Medulla oblongata (tissue), 1 donor: ENCODE data around the gene PER2.
"Not testable (repeated sequence)": the region's sequence is repeated elsewhere in the genome, so short reads cannot be mapped to it uniquely, and the experiment has no call there.

Experiments used
- DNase-seq: peaks from one replicate; pipeline ENCODE4 v3.0.0-alpha.2; 2015; ENCODE audit errors: extremely low spot score

The PER2 gene

DNA sequence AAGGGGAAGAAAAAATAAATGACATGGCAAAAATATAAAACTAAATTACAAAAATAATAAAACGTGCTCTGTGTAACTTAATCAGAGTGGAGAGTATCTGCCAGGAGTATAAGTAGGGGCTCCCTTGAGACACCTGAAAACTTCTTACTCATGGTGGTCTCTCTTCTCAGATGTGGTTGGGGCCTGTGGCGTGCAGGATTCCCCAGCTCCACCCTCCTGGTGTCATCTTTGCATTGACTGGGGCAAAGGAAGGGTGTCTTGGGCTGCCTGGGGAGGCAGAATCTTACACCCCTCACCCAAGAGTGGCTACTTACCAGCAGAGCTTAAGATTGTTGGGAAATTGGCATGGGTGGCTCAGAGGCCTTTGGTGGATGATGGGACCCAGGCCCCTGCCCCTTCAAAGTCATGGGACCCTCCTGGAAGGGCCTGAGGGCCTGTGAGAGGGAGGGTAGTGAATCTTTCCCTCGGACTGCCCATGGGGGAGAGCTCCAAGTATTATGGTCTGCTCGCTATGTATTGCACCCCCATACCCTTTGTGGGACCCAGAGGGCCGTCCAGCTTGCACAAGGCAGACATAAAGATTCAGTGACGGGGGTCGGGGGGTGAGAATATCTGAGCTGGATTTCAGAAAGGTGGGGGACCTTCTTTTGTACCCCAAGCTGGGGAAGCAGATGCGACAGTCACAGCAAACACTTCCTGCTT, 25.0 kb upstream of the PER2 start:
- DNase-seq = no peak

DNA sequence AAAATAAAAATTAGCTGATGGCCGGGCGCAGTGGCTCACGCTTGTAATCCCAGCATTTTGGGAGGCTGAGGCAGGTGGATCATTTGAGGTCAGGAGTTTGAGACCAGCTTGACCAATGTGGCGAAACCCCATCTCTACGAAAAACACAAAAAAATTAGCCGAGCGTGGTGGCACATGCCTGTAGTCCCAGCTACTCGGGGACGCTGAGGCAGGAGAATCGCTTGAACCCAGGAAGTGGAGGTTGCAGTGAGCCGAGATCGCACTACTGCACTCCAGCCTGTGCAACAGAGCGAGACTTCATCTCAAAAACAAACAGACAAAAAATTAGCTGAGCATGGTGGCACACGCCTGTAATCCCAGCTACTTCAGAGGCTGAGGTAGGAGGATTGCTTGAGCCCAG, 22.3 kb upstream of the PER2 start:
- not testable (repeated sequence) for DNase-seq

DNA sequence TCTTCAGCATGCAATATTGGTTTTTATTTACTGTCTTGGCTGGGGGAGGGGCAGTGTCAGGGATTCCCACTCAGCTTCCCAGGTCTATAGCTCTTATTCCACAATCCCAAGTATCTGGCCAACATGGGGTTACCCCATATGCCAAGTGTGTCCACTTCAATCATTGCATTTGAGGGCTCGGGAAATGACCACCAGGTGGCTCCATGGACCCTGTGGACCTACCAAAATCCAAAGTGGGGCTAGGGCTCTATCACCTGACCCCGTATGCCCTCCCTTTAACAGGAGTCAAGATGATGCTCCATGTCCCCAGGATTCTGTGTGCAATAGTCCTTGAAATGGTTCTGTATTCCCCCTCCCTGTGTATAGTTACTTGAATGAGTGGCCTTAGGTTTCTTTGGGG, 19.8 kb upstream of the PER2 start:
- no peak for DNase-seq

DNA sequence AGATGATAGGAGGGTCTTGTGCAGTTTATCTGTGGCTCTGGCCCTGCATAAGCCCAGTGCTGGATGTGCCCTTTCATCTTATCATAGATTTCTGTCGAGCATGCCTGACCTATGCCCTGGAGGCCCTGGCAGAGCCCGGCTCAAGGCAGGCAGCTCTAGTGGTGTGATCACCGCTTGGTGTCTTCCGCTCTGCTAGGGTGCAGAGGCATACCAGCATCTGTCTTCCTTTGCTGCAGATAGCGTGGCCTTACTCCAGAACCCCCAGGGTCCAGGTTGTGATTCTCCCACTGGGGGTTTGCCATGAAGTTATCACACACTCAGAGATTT, 18.2 kb upstream of the PER2 start:
- no peak for DNase-seq

DNA sequence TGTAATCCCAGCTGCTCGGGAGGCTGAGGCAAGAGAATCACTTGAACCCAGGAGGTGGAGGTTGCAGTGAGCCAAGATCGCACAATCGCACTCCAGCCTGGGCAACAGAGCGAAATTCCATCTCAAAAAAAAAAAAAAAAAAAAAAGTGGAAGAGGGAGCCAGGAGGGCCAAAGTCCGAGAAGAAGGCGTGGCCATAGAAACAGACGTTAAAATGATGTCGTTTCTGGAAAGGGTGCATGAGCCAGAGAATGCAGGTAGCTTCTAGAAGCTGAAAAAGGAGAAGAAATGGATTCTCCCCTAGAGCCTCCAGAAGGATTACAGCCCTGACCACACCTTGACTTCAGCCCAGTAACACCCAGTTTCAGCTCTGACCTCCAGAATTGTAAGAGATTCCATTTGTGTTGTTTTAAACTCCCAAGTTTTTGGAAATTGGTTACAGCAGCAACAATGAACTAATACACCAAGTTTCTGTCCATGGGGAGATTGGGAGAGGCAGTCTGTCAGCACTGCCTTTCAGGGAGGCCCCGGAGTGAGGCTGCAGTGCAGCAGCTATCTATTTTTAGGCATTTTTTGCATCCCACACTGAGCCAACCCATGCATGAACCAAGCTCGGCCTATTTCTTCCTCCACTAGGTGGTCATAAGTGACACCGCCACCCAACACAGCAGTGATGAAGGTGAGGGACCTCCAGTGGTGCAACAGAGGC, 17.7 kb upstream of the PER2 start:
- DNase-seq = no peak

DNA sequence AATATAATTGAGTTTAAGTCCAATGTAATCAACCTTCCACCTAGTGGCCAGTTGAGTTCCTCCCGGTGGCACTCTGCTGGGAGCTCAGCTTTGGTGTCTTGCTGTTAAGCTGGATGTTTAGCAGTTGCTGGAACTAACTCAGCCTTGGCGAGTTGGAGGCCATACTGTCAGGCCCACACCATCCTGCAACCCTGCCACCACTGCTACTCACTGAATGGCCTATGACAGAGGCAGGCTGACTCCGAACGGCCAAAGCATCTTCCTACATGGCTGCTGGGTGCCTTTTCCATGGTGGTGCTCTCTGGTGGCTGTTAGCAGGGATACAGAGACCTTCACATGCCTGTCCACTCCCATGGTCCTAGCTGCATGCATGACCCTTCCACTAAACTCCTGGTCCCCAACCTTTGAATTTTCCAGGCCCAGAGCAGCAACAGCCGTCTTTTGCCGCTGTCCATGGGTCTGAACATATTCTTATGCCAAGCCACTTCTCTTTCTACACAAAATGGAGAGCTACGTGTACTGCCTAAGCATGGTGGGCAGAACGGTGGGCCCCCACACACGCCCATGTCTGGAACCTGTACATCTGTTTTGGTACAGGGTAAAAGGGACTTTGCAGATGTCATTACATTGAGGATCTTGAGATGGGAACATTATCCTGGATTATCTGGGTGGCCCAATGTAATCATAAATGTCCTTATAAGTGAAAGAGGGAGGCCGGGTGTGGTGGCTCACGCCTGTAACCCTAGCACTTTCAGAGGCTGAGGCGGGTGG, 16.9 kb upstream of the PER2 start:
- no peak for DNase-seq

DNA sequence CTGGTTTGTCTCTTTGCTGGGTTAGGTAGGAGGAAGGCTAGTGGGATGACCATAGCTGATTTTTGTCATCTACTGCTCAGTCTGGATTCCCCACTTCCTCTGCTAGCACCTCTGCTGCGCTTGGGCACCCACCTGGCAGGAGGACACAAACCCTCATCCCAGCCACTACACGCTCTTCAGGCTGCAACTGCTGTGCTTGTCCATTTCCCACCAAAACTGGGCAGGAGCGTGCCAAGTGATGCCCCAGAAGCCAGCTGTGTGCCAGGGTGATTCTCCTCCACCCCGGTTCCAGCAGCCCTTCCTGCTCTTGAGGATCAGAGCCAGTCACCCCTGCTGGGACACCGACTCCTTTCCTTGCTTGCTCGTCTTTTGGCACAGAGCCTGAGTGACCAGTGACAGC, 15.7 kb upstream of the PER2 start:
- no peak for DNase-seq

DNA sequence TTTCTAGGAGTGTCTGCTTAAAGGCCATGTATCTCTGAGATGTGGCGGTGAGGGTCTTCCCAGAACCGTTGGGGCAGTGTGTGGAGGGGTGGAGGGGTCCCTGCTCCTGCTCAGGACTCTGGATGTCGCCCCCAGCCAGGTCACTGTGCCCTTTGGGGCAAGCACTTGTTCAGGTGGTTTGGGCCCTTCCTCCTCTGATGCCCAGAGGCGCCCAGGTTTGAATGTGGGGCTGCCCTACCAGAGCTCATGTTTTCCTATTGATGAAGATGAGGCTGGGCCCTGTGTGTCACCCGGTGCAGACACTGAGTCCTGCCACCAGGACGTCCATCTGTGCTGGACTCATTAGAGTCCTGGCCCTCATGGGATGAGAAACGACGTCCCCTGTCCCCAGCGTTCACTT, 14.3 kb upstream of the PER2 start:
- DNase-seq = no peak

DNA sequence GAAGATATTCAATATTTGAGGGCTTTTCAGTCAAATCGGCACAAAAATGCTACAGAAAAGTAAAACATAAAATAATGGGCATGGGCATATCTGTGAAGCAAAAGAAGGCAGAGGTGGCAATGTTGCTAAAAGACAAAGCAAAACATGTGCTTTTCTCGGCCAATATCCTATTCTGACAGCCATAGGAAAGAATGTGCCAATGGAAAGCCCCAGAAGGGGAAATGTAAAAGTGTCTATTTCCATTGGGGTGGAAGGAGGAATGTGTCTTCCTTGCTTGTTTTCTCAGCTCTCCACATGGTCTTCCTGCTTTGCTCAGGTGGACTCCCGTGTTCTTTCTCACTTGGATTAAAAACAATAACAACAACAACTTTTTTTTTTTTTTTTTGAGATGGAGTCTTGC, 13.7 kb upstream of the PER2 start:
- DNase-seq = no peak

DNA sequence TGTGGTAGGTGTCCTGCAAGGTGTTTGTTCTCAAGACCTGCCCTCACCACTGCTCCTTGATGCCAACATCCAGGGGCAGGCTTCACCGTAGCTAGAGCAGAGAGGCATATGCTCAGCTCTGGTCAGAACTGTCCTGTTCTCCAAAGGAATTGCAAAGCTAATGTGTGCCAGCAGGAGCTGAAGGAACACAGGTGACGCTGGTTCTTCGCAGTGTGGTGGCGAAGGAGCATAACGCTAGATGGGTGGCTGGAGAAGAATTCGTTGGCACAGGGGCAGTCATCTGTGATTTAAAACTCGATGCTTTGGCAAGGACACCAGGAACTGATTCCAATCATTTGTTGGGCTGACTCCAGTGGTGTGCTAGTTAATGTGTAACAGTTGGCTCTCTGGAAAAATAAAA, 11.4 kb upstream of the PER2 start:
- DNase-seq = no peak

DNA sequence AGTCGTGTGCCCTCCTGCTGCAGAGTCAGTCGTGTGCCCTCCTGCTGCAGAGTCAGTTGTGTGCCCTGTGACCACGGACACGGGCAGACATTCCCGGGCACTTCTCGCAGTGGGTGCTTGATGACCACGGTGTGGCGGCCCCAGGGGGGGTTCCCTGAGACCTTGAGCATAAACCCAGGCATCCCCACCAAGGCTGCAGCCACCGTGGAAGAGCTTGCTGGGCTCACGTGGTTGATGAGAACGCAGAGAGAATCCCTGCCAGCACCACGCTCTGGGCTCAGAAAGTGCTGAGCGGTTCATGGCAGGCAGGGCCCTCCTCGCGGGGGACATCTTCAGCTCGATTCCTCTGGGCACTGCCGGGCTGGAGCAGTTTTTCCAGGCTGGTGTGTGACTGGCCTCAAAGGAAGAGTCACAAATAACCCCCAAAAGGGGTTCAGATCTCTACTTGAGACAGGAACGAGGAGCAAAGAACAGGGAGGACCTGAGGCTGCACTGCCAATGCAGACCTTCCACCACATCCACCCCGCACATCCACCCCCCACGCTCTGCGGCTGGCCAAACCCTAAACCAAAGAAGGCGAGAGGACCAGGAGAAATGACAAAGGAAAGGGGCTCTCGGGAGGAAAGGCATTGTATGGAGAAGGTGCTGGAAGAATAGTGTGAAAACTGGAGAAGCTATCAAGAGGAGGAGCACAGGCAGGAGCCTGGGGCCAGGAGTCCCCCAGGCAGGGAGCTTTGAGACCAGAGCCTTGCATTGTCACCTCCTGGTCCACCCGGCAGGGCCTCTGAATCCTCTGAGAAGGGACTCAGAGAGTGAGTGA, 8.4 kb upstream of the PER2 start:
- no peak for DNase-seq

DNA sequence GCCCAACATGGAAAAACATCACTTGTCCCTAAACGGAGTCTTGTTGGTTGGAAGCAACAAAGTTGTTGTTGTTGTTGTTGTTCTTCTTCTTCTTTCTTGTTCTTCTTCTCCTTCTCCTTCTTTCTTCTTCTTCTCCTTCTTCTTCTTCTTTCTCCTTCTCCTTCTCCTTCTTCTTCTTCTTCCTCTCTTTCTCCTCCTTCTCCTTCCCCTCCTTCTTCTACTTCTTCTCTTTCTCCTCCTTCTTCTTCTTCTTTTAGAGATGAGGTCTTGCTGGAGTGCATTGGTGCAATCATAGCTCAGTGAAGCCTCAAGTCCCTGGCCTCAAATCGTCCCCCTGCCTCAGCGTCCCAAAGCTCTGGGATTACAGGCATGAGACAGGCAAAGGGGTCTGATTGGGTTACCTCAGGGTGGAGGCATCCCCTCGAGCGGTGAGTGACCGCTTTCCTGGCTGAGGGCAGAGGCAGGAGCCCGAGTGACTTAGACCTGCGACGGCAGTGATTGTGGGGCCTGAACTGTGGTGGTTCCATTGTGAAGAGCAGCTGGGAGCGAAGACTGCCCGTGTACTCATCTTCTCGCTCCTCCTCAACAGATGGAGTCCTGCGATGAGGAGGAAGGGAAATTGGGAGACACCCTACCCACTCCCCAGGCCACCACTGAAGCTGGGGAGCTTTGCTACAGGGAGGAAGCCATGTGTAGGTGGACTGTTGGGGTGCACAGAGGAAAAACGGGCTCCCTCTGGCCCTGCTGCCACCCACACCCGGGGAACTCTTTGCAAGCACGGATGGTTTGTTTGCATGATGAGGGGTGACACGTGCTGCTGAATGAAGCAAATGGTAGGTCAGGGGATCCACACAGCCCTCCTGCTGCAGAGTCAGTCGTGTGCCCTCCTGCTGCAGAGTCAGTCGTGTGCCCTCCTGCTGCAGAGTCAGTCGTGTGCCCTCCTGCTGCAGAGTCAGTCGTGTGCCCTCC, 7.0 kb upstream of the PER2 start:
- DNase-seq = no peak

DNA sequence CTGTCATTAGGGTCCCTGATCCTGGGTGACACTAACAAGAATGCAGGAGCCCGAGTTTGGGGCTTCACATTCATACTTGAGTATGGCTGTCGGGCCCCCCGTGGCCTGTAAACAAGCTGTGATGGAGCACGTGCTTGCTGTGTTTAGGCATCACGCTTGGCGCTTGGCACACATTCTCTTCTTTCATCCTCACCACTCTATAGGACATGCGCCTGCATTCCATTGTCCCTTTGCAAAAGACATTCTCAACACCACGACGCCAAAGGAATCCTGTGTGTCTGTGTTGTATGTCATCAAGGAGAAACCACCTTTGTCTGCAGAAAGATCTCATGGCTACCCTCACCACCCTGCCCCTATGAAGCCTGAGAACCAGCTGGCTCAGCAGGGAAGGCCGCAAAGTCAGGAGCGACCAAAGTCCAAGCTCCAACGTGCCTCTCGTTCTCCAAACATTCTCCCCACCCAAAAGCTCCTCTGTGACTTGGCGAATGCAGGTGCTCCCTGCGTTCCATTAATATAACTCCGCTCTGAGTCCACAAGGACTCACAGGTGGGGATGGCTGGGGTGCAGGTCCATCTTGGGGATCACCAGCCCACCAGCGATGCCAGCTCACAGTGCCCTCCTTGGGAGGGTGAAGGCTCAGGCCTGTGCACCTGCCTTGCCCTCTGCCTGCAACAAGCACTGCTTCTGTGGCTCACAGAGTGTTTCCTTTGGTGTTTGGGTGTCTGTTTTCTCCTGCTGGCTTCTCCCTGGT, 6.2 kb upstream of the PER2 start:
- DNase-seq = no peak

DNA sequence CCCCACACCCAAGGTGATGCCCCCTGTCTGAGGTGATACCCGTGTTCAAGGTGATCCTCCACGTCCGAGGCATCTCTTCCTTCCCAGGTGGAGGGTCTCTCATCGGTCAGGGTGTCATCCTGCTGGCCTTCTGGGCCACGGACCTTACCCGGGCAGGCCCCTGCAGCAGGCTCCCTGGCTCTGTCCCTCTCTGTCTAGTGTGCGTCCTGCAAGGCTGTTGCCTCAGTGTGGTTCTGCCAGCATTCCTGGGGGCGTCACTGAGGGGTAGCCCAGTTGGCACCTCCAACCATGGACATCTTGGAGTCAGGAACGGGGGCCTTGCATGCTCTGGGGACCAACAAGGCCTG, 5.6 kb upstream of the PER2 start:
- DNase-seq = no peak

DNA sequence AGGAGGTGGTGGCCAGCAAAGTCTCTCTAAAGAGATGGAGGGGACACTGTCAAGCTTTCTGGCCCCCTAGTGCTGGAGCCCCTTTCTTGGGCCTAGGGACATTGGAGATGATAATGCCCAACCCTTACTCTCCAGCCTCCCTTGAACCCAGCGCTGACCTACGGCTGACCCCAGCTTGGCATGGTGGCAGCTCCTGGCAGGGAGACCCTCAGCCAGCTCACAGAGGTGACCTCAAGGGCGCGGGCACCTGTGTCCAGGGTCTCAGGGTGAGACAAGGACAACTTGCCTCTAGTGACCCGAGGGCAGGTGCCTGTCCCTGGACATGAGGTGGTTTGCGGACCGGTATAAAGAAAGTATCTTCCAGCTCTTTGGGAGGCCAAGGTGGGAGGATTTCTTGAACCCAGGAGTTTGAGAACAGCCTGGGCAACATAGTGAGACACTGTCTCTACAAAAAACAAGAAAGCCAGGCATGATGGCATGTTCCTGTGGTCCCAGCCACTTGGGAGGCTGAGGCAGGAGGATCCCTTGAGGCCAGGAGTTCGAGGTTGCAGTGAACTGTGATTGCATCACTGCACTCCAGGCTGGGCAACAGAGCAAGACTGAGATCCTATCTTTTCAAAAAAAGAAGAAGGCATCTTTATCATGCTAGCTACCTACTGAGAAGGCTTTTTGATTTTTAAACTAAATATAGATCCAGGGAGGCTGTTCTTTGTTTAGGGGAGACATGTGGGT, 3.3 kb upstream of the PER2 start:
- DNase-seq = no peak

DNA sequence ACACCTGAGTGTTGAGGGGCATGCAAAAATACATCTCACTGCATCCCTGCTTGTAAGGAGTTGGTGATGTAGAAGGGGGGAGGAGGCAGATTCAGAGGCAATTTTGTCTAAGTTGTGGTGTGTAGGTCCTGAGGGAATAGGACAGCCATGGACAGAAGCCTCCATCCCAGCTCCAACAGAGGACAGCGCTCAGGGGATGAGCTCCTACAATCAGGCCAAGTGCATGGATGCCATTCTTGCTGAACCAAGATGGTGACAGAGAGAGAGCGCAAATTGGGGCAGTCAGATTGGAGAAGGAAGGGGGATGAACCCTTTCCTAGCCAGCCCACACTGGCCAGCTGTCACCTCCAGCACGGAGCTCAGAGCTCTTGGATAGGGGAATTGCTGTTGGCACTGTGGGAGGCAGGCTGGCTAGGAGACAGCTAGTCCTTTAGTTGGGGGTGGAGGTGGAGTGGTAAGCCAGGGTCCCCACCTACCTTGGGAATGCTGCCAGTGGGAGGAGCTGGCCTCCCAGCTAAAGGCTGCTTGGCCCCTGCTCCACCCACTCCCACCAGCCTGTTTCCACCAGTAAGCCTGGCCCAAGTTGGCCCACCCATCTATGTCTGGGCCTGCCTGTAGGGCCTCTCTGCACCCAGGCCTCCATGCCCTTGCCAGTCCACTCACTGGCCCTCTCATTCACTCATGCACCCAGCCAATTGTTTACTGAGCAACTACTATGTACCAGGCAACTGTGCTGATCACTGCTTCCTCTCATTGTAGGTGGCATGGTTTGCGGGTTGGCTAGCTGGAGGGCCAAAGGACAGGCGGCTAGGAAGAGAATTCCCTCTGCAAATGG, 2.5 kb upstream of the PER2 start:
- DNase-seq = no peak

DNA sequence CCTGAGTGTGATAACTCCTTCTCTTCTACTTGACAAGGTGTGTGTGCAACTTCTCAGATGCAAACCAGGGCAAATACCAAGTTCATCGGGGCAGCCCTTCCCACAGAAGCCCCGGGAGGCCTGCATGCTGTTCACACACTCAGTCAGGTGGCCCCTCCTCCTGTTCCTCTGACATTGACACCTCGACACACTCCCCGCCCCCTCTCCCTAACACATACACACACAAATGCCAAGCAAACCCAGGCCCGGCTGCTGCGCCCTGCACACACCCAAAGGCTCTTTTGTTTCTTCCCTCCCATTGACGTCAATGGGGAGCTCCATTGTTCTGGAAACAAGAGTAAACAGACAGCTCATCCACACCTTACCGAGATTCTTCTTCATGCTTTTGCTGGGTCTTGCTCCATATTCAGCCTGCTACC, 1.7 kb upstream of the PER2 start:
- DNase-seq = peak; percentile 87

DNA sequence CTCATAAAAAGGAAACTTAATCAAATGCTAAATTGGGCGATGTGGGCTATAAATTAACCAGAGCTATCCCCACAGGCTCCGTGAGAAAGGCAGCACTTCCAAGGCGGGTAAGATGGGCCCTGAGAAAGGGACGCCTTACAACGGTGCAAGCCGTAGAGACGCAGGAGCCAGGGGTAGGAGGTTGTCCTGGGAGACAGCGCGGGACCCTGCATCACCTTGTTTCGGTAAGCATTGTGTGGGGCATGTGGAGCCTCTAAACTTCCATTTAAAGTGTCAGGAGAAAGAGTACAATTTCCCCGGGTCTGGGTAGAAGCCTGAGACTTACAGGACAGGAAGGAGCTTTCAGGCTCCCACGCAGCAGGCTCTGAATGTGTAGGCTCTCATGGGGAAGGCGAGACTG, 1.2 kb upstream of the PER2 start:
- no peak for DNase-seq
